NCI-H69 (cell line): ENCODE data around the gene NFKBIZ.
"Not testable (repeated sequence)": the region's sequence is repeated elsewhere in the genome, so short reads cannot be mapped to it uniquely, and the experiment has no call there.

Experiments
- DNase-seq: peaks from one replicate; lab custom pipeline; 2025; lab: John Stamatoyannopoulos, UW

NFKBIZ gene

DNA sequence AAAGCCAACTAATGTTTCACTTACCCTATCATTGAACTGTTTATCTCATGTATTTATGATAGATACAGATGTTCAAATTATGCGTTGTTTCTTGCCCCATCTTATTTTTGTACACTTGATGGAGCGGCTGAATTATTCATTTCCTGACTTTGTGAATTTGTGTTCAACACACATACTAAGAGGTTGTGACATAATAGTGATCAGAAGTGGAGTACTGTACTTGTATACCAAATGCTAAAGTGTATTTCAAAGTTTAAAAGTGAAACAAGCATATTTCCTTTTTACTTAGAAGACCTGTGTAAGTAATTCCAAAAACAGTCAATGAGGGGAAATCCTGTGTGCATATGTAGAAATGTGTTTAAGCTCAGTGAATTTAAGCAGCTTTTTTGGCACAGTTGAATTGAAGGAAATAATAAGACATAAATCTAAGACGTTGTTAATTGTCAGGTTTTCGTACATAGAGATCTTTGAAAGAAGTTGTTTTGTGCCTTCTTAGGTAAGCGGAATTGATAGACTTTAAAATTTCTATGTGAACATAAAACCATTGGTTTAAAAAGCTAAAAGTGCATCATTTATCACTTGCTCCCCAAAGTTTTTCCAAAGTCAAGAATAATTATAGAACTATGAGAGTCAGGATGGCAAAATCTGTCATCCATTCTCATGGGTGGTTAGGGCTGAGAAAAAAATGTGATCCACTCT, 1.9 kb downstream of the NFKBIZ start:
- DNase-seq = no peak

DNA sequence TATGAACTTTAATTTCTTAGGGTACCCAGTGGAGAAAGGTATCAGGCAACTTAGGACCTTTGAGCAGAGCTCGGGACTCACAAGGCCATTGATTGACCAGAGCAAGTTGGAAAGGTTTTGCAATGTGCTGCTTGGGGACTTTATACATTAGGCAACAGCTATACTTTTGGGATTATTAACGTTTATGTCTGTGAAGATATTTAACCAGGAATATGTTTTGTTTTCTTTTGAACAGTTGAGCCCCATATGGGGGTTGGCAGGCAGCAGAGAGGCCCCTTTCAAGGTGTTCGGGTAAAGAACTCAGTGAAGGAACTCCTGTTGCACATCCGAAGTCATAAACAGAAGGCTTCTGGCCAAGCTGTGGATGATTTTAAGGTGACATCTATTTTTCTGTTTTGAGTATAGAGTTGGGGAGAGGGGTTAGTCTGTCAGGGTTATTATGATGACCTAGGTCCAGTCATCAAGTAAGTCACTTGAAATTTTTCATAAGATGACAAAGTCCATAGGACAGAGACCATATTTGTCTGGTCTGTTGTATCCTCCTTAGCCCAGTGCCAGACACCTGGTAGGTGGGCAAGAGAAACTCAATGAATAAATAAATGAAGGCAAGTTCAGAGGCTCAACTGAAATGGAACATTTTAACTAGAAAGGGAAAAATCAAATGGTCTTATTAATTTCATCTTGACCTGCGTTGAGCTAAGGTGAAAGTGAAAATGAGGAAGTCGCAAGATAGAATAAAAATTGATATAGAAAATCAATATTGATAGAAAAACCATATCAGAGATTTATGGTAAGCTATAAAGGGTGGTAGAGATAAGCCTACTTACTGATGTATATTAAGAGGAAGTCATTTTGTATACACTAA, 2.8 kb downstream of the NFKBIZ start:
- DNase-seq = no peak

DNA sequence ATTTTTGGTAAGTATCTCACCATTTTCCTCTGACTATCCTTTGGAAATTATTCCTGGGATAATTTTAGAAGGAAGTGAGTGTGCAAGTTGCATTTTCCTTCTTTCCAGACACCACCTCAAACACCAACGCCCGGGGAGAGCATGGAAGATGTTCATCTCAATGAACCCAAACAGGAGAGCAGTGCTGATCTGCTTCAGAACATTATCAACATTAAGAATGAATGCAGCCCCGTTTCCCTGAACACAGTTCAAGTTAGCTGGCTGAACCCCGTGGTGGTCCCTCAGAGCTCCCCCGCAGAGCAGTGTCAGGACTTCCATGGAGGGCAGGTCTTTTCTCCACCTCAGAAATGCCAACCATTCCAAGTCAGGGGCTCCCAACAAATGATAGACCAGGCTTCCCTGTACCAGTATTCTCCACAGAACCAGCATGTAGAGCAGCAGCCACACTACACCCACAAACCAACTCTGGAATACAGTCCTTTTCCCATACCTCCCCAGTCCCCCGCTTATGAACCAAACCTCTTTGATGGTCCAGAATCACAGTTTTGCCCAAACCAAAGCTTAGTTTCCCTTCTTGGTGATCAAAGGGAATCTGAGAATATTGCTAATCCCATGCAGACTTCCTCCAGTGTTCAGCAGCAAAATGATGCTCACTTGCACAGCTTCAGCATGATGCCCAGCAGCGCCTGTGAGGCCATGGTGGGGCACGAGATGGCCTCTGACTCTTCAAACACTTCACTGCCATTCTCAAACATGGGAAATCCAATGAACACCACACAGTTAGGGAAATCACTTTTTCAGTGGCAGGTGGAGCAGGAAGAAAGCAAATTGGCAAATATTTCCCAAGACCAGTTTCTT, 3.9 kb downstream of the NFKBIZ start:
- no peak for DNase-seq

DNA sequence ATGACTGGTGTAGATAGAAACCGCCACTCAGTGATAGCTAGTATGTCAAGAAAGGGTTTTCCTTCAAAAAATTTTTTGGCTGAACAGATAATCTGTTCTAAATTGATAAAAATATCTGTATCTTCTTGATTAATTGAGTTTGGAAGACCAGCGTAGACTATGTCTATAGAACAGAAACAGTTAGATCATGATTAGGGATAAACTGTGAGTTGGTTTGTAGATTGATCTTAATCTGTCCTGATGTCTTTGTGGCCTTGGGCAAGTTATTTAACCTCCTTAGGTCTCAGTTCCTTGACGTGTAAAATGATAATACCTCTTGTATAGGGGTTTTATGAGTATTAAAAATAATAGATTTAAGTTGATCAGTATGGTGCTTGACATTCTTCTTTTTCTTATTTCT, 4.7 kb downstream of the NFKBIZ start:
- DNase-seq = no peak

DNA sequence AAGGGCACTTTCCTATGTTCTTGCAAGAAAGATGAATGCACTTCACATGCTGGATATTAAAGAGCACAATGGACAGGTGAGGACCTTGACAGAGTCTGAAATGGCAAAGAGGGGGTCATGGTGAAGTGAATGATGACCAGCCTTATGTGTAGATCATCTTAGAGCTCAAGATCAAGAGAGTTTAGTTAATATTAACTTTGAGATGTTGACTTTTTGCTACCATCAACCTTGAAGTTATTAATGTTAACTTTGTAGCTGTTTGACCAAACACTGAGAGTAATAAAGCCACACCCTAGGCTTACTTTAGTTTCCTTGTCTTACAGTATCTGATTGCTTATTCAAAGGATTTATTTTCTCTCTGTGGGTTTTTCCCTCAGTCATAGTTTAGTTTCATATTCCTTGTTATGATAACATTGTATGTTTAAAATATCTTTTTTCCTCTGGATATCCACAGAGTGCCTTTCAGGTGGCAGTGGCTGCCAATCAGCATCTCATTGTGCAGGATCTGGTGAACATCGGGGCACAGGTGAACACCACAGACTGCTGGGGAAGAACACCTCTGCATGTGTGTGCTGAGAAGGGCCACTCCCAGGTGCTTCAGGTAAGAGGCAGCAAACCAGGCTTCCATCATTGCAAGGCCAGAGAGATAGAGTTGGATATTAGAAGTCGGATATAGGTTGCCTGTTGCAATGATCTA, 5.4 kb downstream of the NFKBIZ start:
- DNase-seq = no peak

DNA sequence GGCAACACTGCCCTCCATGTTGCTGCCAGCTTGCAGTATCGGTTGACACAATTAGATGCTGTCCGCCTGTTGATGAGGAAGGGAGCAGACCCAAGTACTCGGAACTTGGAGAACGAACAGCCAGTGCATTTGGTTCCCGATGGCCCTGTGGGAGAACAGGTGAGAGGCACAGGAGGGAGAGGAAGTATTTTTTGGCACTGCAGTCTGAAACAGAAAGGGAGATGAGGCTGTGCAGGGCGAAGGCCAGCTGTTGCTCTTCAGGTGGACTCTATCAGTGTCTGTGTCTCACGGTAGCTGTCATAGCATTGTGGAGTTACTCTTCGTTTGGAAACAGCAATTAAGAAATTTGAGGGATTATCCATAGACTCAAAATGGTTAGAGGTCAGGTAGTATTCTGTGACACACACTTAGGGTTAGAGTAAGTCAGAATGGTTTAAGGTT, 8.0 kb downstream of the NFKBIZ start:
- DNase-seq = no peak

DNA sequence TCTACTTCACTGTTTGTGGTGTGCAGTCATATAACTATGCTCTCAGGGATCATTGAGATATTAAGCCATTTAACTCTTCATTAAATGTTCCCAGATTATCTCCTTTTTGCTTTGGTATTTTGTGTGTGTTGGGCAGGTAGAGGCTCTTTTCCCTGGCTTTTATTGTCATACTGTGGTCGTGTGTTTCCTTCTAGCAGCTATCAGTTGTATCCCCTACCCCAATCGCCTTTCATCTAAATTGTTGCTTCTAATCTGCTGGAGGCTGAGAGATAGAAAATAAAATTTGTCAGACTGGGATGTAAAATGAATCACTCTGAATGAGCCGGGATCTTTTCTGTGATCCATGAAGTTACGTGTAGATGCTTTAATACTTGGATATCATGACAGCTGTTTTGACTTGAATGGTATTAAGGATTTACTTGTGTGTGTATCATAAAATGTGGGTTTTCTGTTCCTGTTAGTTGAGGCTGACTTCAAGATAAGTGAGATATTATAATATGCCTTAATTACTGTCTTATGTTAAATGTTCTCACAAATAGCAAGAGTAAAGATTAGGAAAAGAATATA, 9.2 kb downstream of the NFKBIZ start:
- DNase-seq = no peak

DNA sequence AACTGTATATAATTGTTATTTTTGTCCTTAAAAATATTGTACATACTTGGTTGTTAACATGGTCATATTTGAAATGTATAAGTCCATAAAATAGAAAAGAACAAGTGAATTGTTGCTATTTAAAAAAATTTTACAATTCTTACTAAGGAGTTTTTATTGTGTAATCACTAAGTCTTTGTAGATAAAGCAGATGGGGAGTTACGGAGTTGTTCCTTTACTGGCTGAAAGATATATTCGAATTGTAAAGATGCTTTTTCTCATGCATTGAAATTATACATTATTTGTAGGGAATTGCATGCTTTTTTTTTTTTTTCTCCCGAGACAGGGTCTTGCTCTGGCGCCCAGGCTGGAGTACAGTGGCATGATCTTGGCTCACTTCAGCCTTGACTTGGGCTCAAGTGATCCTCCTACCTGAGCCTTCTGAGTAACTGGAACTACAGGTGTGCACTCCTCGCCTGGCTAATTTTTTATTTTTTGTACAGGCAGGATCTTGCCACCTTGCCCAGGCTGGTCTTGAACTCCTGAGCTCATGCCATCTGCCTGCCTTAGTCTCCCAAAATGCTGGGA, 10.7 kb downstream of the NFKBIZ start:
- DNase-seq = no peak

DNA sequence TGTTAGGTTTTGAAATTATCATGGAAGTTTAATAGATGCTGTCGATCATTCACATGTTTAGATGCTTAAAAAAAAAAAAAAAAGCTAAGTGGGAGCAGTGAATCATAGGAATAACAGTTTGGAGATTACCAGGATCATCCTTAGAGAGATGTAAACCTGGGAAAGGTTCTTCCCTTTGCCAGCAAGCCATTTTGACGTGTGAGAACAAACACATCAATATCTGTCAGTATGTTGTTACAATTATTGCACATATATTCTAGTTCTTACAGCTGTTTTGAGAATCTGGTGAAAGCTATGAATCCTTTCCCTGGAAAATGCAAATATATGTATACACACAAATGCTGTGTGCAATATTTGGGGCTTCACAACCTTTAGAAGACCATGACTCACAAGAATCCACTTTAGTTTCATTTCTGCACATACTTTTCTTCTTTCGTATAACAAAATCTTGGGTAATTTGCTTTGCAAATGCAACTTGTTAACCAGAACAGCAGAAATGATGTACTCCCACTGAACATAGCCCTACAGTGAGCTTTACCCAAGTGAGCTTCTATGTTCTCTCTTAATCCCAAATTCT, 12.0 kb downstream of the NFKBIZ start:
- no peak for DNase-seq

DNA sequence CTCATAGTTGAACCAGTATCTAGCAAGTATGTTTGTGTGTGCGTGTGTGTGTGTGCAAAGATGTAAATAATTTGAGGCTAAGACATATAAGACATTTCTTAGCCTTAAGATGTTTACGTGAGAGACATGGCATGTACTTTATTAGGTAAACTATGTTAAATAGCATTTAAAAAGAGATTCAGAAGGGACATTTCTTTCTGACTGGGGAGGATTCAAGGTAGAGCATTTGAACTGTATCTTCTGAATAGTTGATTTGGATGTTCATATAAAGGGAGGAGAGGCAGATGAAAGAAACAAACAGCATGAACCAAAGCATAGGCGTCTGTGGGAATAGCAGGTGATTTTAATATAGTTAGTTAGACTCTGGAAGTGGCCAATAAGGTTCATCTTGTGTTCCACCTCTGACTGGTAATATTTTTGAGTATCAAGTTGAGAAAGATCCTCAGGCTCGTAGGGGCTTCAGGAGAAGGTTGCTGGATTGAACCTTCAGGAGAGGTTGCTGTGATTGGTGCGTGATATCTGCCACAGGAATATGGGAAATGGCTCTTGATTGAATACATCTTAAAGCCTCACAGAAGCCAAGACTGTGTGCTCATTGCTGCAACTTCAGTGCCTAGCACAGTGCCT, 12.6 kb downstream of the NFKBIZ start:
- no peak for DNase-seq

DNA sequence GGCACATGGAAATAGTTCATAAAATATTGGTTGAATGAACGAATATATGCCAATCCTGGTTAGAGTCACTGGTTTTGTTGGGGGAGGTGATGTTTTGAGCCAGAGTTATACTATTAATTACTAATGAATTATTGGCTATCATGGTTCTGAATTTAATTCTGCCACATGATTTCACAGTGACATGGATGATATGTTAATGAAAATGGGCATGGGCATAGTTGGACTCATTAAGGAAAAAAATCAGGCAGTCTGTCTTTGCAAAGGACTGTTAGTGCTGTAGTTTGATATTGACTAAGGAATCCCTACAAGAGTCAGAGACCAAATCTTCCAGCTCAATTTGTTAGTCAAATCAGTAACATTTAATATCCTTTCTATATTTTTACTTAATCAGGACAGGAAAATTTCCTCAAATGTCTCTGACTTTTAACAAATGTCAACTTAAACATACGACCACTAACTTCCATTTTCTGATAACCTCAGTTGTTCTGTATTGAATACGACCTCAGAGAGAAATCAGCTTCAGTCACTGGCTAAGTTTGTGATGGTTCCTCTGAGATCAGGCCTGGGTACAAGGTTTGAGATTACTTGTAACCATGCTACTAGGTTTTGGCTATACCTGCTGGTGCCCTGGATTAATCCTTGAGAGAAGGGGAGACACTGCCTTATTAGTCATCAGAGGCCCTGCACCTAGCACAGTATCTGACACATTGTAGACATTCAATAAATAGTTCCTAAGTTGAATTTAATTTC, 13.3 kb downstream of the NFKBIZ start:
- DNase-seq = no peak

DNA sequence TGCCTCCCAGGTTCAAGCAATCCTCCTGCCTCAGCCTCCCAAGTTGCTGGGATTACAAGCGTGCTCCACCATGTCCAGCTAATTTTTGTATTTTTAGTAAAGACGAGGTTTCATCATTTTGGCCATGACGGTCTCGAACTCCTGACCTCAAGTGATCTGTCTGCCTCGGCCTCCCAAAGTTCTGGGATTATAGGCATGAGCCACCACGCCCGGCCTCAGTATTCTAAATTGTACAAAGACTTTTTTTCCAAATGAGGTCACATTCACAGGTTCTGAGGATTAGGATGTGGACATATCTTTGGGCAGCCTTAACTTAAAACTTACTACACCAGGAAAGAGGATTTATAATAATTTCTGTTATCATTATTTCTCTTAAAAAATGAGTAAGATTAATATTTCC, 15.6 kb downstream of the NFKBIZ start:
- DNase-seq = not testable (repeated sequence)

DNA sequence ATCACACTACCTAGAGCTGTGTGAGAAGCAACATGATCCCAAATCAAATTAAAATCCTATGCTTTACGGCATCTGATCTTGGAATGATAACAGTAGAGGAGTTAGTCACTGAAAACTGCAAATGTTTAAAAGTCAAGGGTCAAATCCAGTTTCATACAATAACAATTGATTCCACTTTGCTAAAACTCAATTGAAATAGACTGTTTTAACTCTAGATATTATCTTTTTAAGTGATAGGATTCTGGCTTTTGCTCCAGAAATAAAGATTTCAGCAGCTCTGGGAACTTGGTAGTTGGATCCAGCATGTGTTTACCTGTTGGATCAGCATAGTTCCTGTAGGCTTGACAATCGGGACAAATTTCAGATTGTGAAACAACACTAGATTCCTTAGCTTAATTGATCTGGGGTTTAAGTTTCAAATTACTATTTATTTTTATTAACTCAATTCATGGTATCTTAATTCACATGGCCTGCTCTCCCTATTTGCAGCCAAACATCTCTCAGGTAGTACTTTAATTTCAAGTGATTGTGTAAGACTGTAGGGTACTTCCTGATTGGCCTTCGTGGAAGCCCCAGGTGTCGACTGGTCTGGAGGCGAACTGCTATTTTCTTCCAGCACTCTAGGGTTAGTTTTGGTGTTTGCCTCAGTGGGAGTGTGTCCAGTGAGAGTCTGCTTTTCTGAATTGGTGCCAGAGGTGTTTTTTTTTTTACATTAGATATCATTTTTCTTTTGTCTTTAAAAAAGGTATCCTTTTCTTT, 16.6 kb downstream of the NFKBIZ start:
- DNase-seq = peak; percentile 4

DNA sequence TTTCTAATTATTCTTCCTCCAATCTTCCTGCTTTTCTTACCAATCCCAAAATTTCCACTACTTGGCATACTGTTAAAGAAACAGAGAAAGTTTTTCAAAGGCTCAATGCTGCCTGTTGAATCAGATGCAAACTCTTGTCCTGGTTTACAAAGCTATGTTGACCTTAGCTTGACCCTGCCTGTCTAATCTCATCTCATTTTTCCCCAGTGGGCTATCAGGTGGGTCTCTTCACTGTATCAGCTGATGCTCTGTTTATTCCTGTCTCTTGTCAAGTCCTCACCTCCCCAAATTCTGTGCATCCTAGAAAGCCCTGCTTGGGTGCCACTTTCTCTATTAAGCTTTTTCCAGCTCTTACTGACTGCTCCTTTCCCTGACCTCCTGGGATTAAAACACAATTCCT, 18.2 kb downstream of the NFKBIZ start:
- DNase-seq = no peak

DNA sequence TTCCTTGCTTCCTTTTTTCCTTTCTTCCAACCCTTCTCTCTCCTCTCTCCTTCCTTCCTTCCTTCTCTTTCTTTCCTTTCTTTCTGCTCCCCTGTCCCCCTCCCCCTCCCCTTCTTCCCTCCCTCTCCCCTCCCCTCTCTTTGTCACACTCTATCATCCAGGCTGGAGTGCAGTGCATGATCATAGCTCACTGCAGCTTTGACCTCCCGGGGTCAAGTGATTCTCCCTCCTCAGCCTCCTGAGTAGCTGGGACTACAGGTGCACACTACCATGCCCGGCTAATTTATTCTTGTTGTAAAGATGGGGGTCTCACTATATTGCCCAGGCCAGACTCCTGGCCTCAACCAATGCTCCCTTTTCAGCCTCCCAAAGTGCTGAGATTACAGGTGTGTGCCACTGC, 18.7 kb downstream of the NFKBIZ start:
- no peak for DNase-seq

DNA sequence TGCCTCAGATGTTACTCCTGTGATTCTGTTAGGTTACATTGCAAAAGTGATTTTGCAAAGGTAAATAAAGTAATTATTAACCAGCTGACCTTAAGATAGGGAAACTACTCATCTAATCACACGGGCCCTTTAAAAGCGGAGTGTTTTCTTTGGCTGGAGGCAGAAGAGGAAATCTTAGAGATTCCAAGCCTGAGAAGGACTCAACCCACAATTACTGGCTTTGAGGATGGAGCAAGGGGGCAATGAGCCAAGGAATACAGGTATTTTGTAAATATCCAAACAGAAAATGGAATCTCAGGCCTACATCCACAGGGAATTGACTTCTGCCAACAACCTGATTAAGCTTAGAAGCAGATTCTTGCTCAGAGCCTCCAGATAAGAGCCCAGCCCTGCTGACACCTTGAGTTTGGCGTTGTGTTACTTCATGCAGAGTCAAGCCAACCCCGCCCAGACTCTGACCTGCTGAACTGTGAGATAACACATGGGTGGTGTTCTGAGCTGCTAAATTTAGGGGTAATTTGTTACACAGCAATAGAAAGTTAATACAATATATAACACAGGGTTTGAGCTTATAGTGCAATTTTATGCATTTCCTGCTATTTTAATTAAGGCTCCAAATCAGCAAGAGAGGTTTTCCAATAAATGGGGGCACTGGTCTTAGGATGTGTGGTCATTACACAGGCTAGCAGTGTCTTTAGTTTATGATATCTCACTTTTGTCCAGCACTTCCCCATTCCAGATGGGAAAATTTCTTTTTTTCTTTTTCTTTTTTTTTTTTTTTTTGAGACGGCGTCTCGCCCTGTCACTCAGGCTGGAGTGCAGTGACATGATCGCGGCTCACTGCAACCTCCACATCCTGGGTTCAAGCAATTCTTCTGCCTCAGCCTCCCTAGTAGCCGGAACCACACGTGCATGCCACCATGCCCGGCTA, 19.5 kb downstream of the NFKBIZ start:
- no peak for DNase-seq

DNA sequence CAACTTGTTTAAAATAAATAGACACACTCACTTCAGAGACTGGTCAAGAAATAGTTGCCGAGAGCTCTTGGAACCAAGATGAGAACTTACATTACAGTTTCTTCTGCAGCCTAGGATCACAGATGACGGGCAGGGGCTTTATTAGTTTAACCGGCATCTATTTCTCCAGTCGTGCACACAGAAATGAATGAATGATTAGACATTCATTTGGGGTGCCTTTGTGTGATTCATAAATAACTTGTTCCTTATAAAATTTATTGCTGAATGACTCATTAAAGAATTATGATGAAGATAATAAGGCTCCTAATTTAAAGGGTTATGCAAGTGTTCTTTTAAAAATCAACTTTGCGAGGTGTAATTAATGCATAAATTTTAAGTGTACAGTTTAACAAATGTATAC, 20.8 kb downstream of the NFKBIZ start:
- no peak for DNase-seq

DNA sequence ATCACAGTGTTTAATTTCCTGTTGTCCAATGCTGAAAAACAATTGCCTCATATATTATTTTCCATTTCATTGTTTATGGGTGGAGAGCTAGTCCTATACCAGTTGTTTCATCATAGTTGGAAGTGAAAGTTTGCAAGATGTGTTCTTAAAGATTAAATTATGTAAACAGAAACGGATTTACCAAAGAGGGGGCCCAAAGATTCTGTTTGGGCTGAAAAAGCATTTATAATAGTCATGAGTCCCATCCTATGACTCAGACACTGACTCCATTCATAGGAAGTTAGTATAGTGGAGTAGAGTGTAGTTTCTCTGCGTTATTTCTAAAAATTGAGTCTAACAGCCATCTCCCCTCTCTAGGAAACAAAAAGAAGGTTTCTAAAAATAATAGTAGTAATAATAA, 24.3 kb downstream of the NFKBIZ start:
- no peak for DNase-seq
